ENCODE data around the gene ZNF883. TPM values are rescaled to one million over a fixed set of nuclear protein-coding genes. Genes with fewer than 3 reads are reported as not detected.

Gene ZNF883
- total and polyA plus RNA-seq, 10 donors = 0.61 to 3.2 (median 1.2) TPM

DNA sequence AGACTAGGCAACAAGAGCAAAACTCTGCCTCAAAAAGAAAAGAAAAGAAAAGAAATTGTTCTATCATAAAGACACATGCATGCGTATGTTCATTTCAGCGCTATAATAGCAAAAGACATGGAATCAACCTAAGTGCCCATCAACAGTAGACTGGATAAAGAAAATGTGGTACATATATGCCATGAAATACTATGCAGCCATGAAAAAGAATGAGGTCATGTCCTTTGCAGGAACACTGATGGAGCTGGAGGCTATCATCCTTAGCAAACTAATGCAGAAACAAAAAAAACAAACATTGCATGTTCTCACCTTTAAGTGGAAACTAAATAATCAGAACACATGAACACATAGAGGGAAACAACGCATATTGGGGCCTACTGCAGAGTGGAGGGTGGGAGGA is 6.3 kb upstream of the ZNF883 start:
- intact Hi-C loops (cut with DNase I; ENCODE audit: low total_unique reads) = no loop called here
- TF ChIP-seq POLR2A (IDR thresholded peaks at IDR 0.05) = no peak
- TF ChIP-seq POLR2AphosphoS5 (IDR thresholded peaks at IDR 0.05) = no peak
- TF ChIP-seq, protein P1, sequence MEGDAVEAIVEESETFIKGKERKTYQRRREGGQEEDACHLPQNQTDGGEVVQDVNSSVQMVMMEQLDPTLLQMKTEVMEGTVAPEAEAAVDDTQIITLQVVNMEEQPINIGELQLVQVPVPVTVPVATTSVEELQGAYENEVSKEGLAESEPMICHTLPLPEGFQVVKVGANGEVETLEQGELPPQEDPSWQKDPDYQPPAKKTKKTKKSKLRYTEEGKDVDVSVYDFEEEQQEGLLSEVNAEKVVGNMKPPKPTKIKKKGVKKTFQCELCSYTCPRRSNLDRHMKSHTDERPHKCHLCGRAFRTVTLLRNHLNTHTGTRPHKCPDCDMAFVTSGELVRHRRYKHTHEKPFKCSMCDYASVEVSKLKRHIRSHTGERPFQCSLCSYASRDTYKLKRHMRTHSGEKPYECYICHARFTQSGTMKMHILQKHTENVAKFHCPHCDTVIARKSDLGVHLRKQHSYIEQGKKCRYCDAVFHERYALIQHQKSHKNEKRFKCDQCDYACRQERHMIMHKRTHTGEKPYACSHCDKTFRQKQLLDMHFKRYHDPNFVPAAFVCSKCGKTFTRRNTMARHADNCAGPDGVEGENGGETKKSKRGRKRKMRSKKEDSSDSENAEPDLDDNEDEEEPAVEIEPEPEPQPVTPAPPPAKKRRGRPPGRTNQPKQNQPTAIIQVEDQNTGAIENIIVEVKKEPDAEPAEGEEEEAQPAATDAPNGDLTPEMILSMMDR (IDR thresholded peaks at IDR 0.05 in 8 of 11, conservative IDR thresholded peaks at IDR 0.05 in 3 of 11) = no peak
- 89 to 92% (median 91%) methylated on average over 3 of the region's 3 CpGs; no CpG with 5 or more reads in 1 of the 5 donors for WGBS, 5 donors
- no peak for DNase-seq
- Histone ChIP-seq H3K36me3 (no peaks in the 10 kb centered on the region), H3K4me3 (no peak overlapping the region), H3K4me1 (no peaks in the 10 kb centered on the region), H3K9me3 (peaks cover 6 to 100% (median 99%) of the 10 kb centered on the region in 8 donors), H3K27me3 (replicated peaks in 1 of 7) (peaks cover 0 to under 1% (median 0%) of the 10 kb centered on the region in 7 donors), H3K27ac (no peak overlapping the region)

DNA sequence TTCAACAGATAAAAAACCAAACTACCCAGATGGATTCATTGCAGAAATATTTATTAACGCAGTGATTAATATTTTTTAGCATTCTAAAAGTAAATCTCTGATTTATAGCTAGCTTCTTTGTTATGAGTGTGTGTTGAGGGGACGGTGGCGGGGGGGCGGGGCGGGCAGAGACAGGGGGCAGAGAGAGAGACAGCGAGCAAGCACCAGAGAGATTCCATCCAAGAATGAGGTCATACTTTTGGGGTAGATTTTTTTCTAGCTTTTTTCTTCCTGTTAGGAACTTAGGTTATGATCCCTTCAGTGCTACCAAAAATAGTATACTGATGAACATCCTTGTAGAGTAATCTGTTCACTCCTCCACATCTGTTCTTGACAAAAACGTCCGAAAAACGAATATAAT is 500 bp upstream of the ZNF883 start:
- H3K9me3 ChIP-seq = peaks cover 0 to 100% (median 81%) of the 10 kb centered on the region in 8 donors
- peak overlapping the region in 5 of 8 donors; percentile 13 to 68 (median 22) for H3K4me3 ChIP-seq
- H3K27ac ChIP-seq = no peak overlapping the region
- no peaks in the 10 kb centered on the region for H3K4me1 ChIP-seq
- 39 to 46% (median 44%) methylated on average over 9 of the region's 9 CpGs for WGBS, 5 donors
- H3K36me3 ChIP-seq = peaks cover 0 to 6% (median 0%) of the 10 kb centered on the region in 6 donors
- no peak for TF ChIP-seq POLR2AphosphoS5 (IDR thresholded peaks at IDR 0.05)
- TF ChIP-seq, protein P1 (IDR thresholded peaks at IDR 0.05 in 8 of 11, conservative IDR thresholded peaks at IDR 0.05 in 3 of 11) = no peak
- TF ChIP-seq POLR2A (IDR thresholded peaks at IDR 0.05) = no peak
- no peak for DNase-seq
- H3K27me3 ChIP-seq (replicated peaks in 1 of 7) = peaks cover 0 to 20% (median 3%) of the 10 kb centered on the region in 7 donors
- intact Hi-C loops (cut with DNase I; ENCODE audit: low total_unique reads) = no loop called here

DNA sequence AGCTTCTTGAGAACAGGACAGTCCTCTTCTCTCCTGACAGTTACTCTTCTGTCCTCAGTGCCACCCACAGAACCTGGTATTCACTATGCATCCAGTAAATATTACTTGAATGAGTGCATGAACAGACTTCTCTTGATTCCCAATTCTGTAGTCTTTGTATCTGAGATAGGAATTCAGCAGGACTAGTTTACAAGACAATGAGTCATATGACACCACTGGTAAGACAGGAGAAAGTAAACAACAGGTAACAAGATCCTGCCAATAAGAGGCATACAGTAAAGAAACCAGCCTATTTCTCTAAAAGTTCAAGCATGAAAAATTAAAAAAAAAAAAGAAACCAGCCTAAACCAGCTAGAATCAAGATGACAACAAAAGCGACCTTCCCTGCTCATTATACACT is 6.2 kb downstream of the ZNF883 start:
- H3K4me3 ChIP-seq = no peak overlapping the region
- H3K27me3 ChIP-seq (replicated peaks in 1 of 7) = no peaks in the 10 kb centered on the region
- WGBS, 5 donors = 38 to 73% (median 56%) methylated on average over 1 of the region's 1 CpG
- no peak for DNase-seq
- H3K9me3 ChIP-seq = peaks cover 0 to 100% (median 89%) of the 10 kb centered on the region in 8 donors
- peaks cover 0 to 36% (median 0%) of the 10 kb centered on the region in 6 donors for H3K36me3 ChIP-seq
- no peaks in the 10 kb centered on the region for H3K4me1 ChIP-seq
- TF ChIP-seq POLR2A (IDR thresholded peaks at IDR 0.05) (no peak), POLR2AphosphoS5 (IDR thresholded peaks at IDR 0.05) (no peak)
- TF ChIP-seq, protein P1 (IDR thresholded peaks at IDR 0.05 in 8 of 11, conservative IDR thresholded peaks at IDR 0.05 in 3 of 11) = no peak
- H3K27ac ChIP-seq = no peak overlapping the region
- intact Hi-C loops (cut with DNase I; ENCODE audit: low total_unique reads) = no loop called here

- no peak for TF ChIP-seq POLR2AphosphoS5 (IDR thresholded peaks at IDR 0.05)
- TF ChIP-seq, protein P1 (IDR thresholded peaks at IDR 0.05 in 8 of 11, conservative IDR thresholded peaks at IDR 0.05 in 3 of 11) = no peak
- TF ChIP-seq POLR2A (IDR thresholded peaks at IDR 0.05) = no peak
- H3K9me3 ChIP-seq = peaks cover 14 to 100% (median 99%) of the 10 kb centered on the region in 8 donors
- no peak for DNase-seq
- no peaks in the 10 kb centered on the region for H3K4me1 ChIP-seq
- peaks cover 0 to 3% (median 0%) of the 10 kb centered on the region in 7 donors for H3K27me3 ChIP-seq (replicated peaks in 1 of 7)
- no peak overlapping the region for H3K27ac ChIP-seq
- intact Hi-C loops (cut with DNase I; ENCODE audit: low total_unique reads) = no loop called here
- H3K36me3 ChIP-seq = peaks cover 0 to 45% (median 8%) of the 10 kb centered on the region in 6 donors
- no peak overlapping the region for H3K4me3 ChIP-seq
- WGBS, 5 donors = 90 to 96% (median 91%) methylated on average over 8 of the region's 8 CpGs
These were observed 14.6 kb downstream of the ZNF883 start for GRCh38 chr9:112997236-112997941.
